Subcutaneous adipose tissue (tissue), 4 donors: Measurements from ENCODE around the gene BRSK2. TPM values are rescaled to one million over a fixed set of nuclear protein-coding genes. Genes with fewer than 3 reads are reported as not detected.

Source experiments
- CTCF ChIP-seq: fragments of 450-650 bp; IDR thresholded peaks from one replicate; pipeline ENCODE4 v1.5.1; 2016; ENCODE audit warnings: low read depth, mild to moderate bottlenecking, control low read depth, antibody characterized with exemption, moderate library complexity
- total RNA-seq, 4 donors: library from RNA; depleted of rRNA; stranded (reverse); fragments of >200 nt; gene quantifications; one replicate each; pipeline ENCODE4 v1.1.0, GENCODE V29; 2016

Gene BRSK2
- total RNA-seq, 4 donors from 2014 or later, result 0.22 to 0.49 TPM; not detected in 2

DNA sequence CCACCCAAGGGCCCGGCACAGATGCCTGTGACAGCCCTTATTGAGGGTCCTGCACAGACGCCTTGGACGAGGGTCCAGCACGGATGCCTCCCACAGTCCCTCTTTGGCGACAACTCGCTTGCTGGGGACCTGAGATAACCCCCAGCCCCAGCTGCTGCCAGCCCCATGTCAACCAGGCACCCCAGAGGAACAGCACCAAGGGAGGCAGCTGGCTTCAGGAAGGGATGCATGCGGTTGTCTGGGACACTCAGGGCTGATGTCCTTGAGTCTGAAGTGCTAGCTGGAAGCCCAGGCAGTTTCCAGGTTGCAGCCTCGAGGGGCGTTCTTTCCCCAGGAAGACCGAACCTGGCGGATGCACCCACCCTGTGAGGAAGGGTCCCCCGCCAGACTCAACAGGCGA is 63.0 kb downstream of the BRSK2 start:
- no peak for TF ChIP-seq CTCF

DNA sequence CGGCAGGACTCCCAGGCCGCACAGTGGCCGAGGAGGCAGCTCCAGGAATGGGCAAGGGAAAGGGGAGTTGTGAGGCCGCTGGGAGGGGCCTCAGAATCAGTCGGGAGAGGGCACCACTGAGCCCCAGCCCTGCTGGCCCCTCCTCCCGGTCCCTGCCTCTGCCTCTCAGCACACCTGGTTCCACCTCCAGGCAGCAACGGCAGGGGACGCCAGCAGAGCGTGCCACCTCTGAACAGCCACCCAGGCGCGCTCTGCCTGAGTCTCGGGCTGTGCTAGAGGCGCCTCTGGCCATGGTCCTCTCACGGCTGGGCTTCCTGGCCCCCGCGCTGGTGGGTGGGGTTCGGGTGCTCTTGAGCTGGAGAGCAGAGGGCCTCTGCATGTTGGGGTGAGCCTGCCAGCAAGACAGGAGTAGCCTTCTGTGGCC is 63.9 kb downstream of the BRSK2 start:
- TF ChIP-seq CTCF, result no peak

- TF ChIP-seq CTCF, result no peak
Observed at GRCh38 chr11:1454576-1454975, 64.8 kb downstream of the BRSK2 start.

- TF ChIP-seq CTCF, result no peak
Observed at GRCh38 chr11:1455032-1455762, 65.5 kb downstream of the BRSK2 start.

- no peak for TF ChIP-seq CTCF
Observed at GRCh38 chr11:1455763-1456060, 66.0 kb downstream of the BRSK2 start.

DNA sequence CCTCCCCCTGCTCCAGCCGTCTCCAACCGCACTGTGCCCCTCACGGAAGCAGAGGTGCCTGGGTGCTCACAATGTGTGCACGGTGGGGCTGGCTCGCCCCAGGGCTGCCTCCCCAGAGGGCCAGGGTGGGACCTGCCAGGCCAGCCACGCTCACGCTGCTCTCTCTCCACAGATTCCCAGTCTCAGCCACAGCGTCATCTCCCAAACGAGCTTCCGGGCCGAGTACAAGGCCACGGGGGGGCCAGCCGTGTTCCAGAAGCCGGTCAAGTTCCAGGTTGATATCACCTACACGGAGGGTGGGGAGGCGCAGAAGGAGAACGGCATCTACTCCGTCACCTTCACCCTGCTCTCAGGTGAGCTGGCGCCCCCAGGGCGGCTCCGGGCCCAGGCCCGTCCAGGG is 66.4 kb downstream of the BRSK2 start:
- no peak for TF ChIP-seq CTCF

- no peak for TF ChIP-seq CTCF
Observed at GRCh38 chr11:1456596-1457325, 67.0 kb downstream of the BRSK2 start.
